ENCODE results near the gene KCND2.

- TF ChIP-seq CTCF (conservative IDR thresholded peaks at IDR 0.05) = no peak
- TF ChIP-seq ZFX (IDR thresholded peaks at IDR 0.05) = no peak
These were observed 232.8 kb downstream of the KCND2 start for GRCh38 chr7:120505770-120506169.

All from C4-2B (cell line).